GM12872 (cell line): ENCODE results near the gene ZMIZ1.

Experiments
- TF ChIP-seq, protein P1 (sequence below): IDR thresholded peaks from 3 replicates; pipeline ENCODE4 v1.5.1; 2011; ENCODE audit warnings: low read depth, mild to moderate bottlenecking, low read length, moderate library complexity; ENCODE audit not compliant: insufficient read depth

The ZMIZ1 gene

DNA sequence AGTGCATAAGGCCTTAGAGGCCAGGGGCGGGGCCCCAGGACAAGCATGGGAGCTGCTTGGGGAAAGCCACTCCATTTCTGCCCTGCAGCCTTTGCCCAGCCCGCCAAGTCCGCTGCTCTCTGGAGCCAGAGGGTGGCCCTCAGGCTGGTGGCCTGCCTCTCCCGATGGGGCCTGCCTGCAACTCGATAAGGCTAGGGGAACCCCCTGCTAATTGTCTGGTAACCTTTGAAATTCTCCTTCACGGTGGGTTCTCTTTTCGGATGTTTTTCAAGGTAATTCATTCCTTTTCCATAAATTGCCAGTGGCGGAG, 94.9 kb downstream of the ZMIZ1 start:
- TF ChIP-seq, protein P1, sequence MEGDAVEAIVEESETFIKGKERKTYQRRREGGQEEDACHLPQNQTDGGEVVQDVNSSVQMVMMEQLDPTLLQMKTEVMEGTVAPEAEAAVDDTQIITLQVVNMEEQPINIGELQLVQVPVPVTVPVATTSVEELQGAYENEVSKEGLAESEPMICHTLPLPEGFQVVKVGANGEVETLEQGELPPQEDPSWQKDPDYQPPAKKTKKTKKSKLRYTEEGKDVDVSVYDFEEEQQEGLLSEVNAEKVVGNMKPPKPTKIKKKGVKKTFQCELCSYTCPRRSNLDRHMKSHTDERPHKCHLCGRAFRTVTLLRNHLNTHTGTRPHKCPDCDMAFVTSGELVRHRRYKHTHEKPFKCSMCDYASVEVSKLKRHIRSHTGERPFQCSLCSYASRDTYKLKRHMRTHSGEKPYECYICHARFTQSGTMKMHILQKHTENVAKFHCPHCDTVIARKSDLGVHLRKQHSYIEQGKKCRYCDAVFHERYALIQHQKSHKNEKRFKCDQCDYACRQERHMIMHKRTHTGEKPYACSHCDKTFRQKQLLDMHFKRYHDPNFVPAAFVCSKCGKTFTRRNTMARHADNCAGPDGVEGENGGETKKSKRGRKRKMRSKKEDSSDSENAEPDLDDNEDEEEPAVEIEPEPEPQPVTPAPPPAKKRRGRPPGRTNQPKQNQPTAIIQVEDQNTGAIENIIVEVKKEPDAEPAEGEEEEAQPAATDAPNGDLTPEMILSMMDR, result no peak

DNA sequence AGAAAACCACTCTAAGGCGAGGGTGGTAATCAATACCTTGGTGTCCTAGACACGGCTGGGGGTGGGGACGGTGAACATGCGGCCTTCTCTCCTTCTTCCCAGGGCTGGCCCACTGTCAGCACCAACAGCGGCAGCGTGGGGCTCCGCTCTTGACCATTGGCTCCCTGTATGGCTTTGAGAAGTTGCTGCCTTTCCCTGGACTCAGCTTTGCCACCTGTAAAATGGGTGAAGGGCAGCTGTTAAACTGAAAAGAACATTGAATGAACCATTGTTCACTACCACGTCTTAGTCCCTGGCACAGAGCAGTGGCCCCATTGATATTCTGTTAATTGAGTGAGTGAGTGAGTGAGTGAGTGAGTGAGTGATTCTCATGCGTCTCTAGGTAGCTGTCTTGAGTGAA, 95.3 kb downstream of the ZMIZ1 start:
- TF ChIP-seq, protein P1, result no peak

DNA sequence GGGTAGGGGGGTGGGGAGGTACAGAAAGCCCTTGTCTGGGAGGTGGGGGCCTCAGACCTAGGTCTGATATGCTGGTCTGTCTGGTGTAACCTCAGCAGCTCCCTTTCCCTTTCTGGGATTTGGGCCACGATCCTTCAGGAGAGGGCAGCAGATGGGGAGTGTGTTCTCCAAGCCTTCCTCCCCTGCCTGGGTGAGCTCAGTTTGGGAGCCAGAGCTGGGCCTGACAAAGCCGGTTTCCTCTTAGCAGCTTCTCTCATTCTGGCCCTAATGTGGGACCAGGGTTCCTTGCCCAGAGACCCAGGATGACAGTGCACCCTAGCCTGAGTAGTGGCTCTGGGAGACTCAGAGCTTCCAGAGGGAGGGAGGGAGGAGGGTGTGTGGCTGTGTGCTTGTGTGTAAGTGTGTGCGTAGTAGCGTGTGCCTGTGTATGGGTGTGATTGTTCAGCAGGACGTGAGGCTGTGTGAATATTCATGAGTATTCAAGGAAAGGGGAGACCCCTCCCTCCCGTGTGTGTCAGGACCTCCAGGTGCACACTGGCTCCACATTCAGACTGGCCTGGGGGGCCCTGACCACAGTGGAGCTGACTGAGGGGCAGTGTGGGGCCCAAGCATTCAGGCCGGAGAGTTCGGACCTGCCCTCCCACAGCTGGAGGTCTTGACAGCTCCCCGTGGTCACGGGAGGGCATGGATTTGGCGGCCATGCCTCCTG, 96.5 kb downstream of the ZMIZ1 start:
- TF ChIP-seq, protein P1, result no peak

DNA sequence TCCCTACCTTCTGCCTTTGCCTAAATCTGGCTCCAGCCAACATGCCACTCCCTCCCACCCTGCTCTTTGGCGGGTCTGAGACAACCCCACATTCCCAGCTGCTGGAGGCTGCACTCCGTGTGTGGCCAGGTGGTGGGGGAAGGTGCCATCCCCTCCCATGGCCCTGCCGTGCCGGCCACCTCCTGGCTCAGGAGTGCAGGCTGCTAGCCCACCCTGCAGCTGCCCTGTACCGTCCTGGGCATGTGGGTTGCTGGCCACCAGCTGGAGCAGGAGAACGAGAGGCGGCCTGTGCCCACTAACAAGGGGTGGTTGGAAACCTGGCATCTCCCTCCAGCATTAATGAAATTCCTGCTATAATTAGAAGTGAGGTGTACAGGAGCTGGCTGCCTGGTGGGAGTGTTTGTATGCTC, 97.6 kb downstream of the ZMIZ1 start:
- TF ChIP-seq, protein P1, result no peak

DNA sequence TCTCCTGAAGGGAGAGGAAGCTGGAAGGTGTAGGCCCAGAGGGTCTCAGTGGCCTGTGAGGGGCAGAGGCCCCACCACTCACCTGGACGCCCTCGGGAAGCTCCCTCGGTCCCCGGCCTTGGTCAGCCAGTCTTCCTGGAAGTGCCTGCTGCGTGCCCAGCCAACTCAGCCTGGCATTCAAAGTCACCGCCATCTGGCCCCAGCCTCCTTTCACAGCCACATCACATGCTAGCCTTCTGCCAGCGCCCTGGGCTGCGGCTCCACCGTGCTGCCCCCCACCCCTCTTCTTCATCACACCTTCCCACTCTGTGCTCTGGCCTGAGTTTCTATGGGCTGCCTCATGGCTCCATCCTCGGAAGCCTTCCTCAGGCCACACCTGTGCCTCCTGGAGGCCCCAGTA, 98.0 kb downstream of the ZMIZ1 start:
- TF ChIP-seq, protein P1, result no peak

DNA sequence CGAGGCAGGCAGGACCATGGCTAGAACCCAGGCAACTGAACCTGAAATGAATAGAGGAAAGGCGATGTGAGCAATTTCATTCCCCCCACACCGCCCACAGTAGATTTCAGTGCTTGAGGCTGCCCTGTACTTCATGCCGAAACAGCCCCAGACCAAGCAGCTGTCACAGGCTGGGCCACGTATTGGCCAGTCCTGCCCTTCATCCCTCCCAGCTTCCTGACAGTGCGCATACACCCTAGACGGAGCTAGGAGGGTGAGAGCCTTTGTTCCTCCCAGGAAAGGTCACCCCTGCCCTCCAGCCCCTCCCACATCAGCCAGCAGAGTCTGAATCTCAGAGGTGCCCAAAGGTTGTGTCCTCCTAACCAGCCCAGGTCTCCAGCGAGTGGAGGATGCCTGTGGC, 98.8 kb downstream of the ZMIZ1 start:
- TF ChIP-seq, protein P1, result no peak

DNA sequence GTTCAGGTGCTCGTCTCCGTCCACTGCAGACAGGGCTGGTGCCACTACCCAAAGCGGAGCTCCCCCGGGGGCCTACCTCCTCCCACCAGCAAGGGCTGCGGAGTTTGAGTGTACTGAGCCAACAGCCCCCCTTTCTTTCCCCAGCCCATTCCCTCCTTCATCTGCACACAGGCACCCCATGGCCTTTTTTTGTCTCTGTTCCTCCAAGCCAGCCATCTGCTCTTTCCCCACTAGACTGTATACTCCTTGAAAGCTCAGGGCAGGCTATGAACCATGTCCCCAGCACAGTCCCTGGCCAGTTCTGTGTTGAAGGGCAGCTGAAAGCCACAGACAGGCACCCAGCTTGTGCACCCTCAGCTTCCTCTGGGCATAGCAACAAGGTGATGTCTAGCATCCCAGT, 99.4 kb downstream of the ZMIZ1 start:
- TF ChIP-seq, protein P1, result no peak
